Measurements from ENCODE around the gene UAP1L1.

Gene UAP1L1

GRCh38 chr9:137042751-137043727 is 34.3 kb upstream of the UAP1L1 start:
- DNase-seq (ENCODE audit: low read depth) = no peak
- H3K4me3 ChIP-seq (ENCODE audit: control insufficient read depth, low read depth, low read length) = no peak overlapping the region
- TF ChIP-seq, protein P1, sequence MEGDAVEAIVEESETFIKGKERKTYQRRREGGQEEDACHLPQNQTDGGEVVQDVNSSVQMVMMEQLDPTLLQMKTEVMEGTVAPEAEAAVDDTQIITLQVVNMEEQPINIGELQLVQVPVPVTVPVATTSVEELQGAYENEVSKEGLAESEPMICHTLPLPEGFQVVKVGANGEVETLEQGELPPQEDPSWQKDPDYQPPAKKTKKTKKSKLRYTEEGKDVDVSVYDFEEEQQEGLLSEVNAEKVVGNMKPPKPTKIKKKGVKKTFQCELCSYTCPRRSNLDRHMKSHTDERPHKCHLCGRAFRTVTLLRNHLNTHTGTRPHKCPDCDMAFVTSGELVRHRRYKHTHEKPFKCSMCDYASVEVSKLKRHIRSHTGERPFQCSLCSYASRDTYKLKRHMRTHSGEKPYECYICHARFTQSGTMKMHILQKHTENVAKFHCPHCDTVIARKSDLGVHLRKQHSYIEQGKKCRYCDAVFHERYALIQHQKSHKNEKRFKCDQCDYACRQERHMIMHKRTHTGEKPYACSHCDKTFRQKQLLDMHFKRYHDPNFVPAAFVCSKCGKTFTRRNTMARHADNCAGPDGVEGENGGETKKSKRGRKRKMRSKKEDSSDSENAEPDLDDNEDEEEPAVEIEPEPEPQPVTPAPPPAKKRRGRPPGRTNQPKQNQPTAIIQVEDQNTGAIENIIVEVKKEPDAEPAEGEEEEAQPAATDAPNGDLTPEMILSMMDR (conservative IDR thresholded peaks at IDR 0.05; ENCODE audit: control insufficient read depth, insufficient read depth, low read depth, low read length) = no peak

- DNase-seq (ENCODE audit: low read depth) = no peak
- TF ChIP-seq, protein P1 (conservative IDR thresholded peaks at IDR 0.05; ENCODE audit: control insufficient read depth, insufficient read depth, low read depth, low read length) = no peak
- no peak overlapping the region for H3K4me3 ChIP-seq (ENCODE audit: control insufficient read depth, low read depth, low read length)
Observed at GRCh38 chr9:137044037-137044436, 33.3 kb upstream of the UAP1L1 start.

DNA sequence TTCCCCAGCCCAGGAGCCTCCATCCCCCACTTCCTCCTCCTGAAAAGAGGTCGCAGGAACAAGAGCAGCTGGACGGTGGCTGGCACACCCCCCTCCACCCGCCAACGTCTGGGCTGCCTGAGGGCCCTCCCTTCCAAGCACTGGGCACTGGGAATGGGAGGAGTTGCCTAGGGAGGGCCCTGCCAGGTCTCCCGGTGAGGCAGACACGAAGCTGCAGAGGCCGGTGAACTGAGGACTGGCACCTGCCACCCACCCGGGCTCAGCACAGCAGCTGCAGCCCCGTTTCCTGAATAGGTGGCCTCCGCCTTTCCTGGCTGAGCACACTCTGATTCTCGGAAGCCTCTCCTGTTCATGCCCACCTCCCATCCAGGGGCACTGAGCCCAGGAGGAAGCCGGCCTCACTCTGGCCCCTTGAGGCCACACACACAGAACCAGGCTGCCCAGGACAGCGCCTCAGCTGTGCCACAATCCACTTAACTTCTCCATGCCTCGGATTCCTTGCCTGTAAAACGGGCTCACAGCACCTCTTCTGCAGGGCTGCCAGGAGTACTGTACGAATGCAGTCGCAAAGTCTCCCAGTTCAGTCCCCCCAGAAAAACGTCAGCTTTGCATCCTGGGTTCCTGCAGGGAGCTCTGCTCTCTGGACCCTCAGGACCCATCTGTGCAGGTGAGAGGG is 32.7 kb upstream of the UAP1L1 start:
- H3K4me3 ChIP-seq (ENCODE audit: control insufficient read depth, low read depth, low read length) = peak overlapping the region; percentile 43
- DNase-seq (ENCODE audit: low read depth) = no peak
- TF ChIP-seq, protein P1 (conservative IDR thresholded peaks at IDR 0.05; ENCODE audit: control insufficient read depth, insufficient read depth, low read depth, low read length) = no peak

DNA sequence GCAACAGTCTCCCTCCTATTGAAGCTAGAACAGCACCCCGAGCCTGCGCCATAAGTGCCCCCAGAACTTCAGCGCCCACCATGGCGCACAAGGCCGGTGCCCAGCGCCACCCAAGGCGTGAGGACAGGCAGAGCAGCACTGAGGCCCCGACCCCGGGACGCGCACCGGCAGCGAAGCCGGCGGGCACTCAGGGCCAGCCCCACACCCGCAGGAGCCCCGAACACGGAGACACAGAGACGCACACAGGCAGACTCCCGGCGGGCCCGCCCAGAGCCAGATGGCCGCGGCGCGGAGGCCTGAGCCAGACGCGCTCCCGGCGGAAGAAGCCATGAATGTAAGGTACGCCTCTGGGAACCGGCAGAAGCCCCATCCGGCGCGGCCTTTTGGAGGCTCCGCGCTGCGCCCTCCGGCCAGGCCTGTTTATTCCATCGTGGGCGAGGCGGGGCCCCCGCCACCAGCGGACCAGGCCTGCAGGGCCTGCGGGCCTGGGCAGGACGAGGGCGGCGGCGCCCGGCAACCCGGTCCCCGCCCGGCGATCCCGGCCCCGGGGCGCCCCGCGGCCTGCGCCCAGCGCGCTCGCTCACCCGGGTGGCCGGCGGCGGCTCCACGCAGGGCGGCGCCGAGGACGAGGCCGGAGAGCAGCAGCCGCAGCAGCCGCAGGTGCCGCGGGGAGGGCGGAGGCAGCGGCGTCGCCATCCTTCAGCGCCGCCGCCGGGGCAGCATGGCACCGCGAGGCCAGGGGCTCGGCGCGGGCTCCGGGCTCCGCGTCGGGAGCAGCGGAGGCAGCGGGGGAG is 31.8 kb upstream of the UAP1L1 start:
- peak; percentile 42 for DNase-seq (ENCODE audit: low read depth)
- TF ChIP-seq, protein P1 (conservative IDR thresholded peaks at IDR 0.05; ENCODE audit: control insufficient read depth, insufficient read depth, low read depth, low read length) = no peak
- peak overlapping the region; percentile 51 for H3K4me3 ChIP-seq (ENCODE audit: control insufficient read depth, low read depth, low read length)

DNA sequence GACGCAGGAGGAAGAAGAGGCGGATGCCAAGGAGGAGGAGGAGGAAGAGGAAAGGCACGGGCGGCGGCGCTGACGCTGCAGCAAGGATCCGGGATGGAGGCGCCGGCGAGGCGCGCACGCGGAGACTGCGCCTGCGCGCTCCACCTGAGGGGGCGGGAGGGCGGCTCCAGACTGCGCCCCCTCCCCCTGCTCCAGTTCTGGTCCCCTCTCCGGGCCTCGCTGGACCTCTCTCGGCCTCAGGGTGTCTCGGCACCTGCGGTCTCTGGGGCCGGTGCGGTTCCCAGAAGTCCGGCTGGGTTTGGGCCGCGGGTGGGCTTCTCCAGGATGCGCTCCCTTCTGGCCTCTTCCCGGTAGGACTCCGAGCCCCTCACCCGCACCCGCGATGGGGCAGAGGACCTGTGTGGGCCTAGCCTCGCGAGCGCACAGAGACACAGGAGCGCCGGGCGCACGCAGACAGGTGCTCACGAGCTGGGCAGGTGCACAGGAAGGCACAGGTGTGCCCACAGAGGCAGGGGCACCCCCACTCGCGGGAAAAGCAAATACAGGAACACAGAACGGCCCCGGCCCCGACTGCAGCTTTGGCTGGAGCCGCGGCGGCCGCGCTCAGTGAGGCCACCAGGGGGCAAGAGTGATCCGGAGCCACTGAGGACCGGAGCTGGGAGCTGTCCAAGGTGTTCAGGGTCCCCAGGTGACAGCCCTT is 31.1 kb upstream of the UAP1L1 start, which contains the start of gene NPDC1:
Gene NPDC1 (minus strand): TSS at position 90 of the 700 bp plus-strand sequence. CDS start 188 bp downstream, outside the sequence.
- peak; percentile 57 for DNase-seq (ENCODE audit: low read depth)
- TF ChIP-seq, protein P1 (conservative IDR thresholded peaks at IDR 0.05; ENCODE audit: control insufficient read depth, insufficient read depth, low read depth, low read length) = peak; percentile 76
- H3K4me3 ChIP-seq (ENCODE audit: control insufficient read depth, low read depth, low read length) = peak within 1 kb of the TSS; percentile 51
